Endothelial cell of umbilical vein (primary cell): Measurements from ENCODE around the gene ENHO.

ENCODE experiments used
- POLR2A ChIP-seq: IDR thresholded peaks from 2 replicates; pipeline ENCODE4 v1.6.1; 2012; ENCODE audit warnings: low read depth, mild to moderate bottlenecking, control low read depth, low read length
- TF ChIP-seq, protein P1 (sequence below), 2 donors: IDR thresholded peaks; 1 replicate in 1 of 2; 2 replicates in 1 of 2; pipeline ENCODE4 v1.5.1; 2011; ENCODE audit warnings: low read length in 2 of 2, mild to moderate bottlenecking in 2 of 2, moderate library complexity in 2 of 2, control low read depth in 1 of 2, inconsistent platforms in 1 of 2, low read depth in 1 of 2; ENCODE audit not compliant: insufficient read depth in 1 of 2; ENCODE audit errors: extremely low read depth in 1 of 2

DNA sequence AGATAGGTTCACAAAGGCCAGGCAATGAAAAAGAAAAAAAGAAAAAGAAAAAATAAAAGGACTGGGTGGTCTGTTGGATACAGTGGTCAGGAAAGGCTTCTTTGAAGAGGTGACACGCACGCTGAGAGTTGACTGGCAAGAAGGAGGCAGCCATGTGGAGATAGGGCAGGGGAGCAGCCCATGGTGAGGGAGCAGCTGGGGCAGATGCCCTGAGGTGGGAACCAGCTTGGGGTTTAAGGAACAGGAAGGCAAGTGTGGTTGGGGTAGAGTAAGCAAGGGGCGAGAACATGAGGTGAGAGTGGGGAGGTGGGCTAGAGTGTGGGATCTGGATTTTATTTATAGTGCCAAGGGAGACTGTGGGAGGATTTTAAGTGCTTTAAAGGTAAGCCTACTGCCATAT is 6.8 kb downstream of the ENHO start:
- no peak for TF ChIP-seq POLR2A
- TF ChIP-seq, protein P1, sequence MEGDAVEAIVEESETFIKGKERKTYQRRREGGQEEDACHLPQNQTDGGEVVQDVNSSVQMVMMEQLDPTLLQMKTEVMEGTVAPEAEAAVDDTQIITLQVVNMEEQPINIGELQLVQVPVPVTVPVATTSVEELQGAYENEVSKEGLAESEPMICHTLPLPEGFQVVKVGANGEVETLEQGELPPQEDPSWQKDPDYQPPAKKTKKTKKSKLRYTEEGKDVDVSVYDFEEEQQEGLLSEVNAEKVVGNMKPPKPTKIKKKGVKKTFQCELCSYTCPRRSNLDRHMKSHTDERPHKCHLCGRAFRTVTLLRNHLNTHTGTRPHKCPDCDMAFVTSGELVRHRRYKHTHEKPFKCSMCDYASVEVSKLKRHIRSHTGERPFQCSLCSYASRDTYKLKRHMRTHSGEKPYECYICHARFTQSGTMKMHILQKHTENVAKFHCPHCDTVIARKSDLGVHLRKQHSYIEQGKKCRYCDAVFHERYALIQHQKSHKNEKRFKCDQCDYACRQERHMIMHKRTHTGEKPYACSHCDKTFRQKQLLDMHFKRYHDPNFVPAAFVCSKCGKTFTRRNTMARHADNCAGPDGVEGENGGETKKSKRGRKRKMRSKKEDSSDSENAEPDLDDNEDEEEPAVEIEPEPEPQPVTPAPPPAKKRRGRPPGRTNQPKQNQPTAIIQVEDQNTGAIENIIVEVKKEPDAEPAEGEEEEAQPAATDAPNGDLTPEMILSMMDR (IDR thresholded peaks at IDR 0.05; ENCODE audit: extremely low read depth in 1 of 2, insufficient read depth in 1 of 2, low read depth in 1 of 2, low read length in 2 of 2), result no peak
